CD14-positive monocyte (primary cell): ENCODE results near the gene CACNA1D. TPM values are rescaled to one million over a fixed set of nuclear protein-coding genes. Genes with fewer than 3 reads are reported as not detected.
A peak's percentile ranks its signal among the peaks of the same experiment; 100 is the strongest.

ENCODE experiments used
- DNase-seq, 3 donors: peaks; one replicate each; pipeline ENCODE4 v3.0.0-alpha.2; 2011 to 2022
- H2AFZ ChIP-seq: 2 replicates; pipeline ENCODE4 v1.6.0; 2012; ENCODE audit warnings: mild to moderate bottlenecking, low read depth, low read length, inconsistent platforms; ENCODE audit not compliant: insufficient read depth, poor library complexity, severe bottlenecking
- H3K27ac ChIP-seq, 2 donors: 1 replicate in 1 of 2; 2 replicates in 1 of 2; pipeline ENCODE4 v1.5.1; 2012 to 2013; ENCODE audit warnings: low read length in 2 of 2, control low read depth in 1 of 2, inconsistent platforms in 1 of 2, low read depth in 1 of 2, mild to moderate bottlenecking in 1 of 2
- H3K27me3 ChIP-seq, 2 donors: one replicate each; pipeline versions ENCODE4 v1.6.0 to v1.6.1; 2011 to 2013; ENCODE audit warnings: low read length in 2 of 2; ENCODE audit not compliant: control insufficient read depth in 2 of 2, insufficient read depth in 2 of 2
- H3K36me3 ChIP-seq, 2 donors: replicated peaks in 1 of 2; 1 replicate in 1 of 2; 2 replicates in 1 of 2; pipeline versions ENCODE4 v1.5.1 to v1.6.1; 2012 to 2013; ENCODE audit warnings: low read length in 2 of 2, control low read depth in 1 of 2, inconsistent platforms in 1 of 2, mild to moderate bottlenecking in 1 of 2; ENCODE audit not compliant: insufficient read depth in 2 of 2, control insufficient read depth in 1 of 2
- H3K4me1 ChIP-seq, 2 donors: 1 replicate in 1 of 2; 2 replicates in 1 of 2; pipeline versions ENCODE4 v1.5.1 to v1.6.1; 2012 to 2013; ENCODE audit warnings: low read length in 2 of 2, control low read depth in 1 of 2, inconsistent platforms in 1 of 2, mild to moderate bottlenecking in 1 of 2, moderate library complexity in 1 of 2; ENCODE audit not compliant: insufficient read depth in 2 of 2, control insufficient read depth in 1 of 2
- H3K4me2 ChIP-seq: replicated peaks from 2 replicates; pipeline ENCODE3; 2012; ENCODE audit warnings: low read length, moderate library complexity, mild to moderate bottlenecking; ENCODE audit not compliant: poor library complexity, severe bottlenecking; ENCODE audit errors: extremely low read depth
- H3K4me3 ChIP-seq, 3 experiments: fragments of 200-600 bp in 1 of 3; sonication (generic) in 1 of 3; replicated peaks in 1 of 3; 1 replicate in 2 of 3; 2 replicates in 1 of 3; pipeline ENCODE4 v1.5.1; 2011 to 2013; ENCODE audit warnings: low read length in 3 of 3, mild to moderate bottlenecking in 3 of 3, control low read depth in 2 of 3, low read depth in 2 of 3, inconsistent platforms in 1 of 3, moderate library complexity in 1 of 3
- H3K79me2 ChIP-seq: 2 replicates; pipeline ENCODE4 v1.6.0; 2012; ENCODE audit warnings: mild to moderate bottlenecking, control low read depth, inconsistent platforms, low read length, moderate library complexity; ENCODE audit not compliant: insufficient read depth
- H3K9ac ChIP-seq: 2 replicates; pipeline ENCODE4 v1.6.0; 2017; ENCODE audit warnings: low read length, mild to moderate bottlenecking; ENCODE audit not compliant: insufficient read depth, poor library complexity, severe bottlenecking
- H3K9me3 ChIP-seq, 2 donors: replicated peaks in 1 of 2; 1 replicate in 1 of 2; 2 replicates in 1 of 2; pipeline versions ENCODE4 v1.5.1 to v1.6.1; 2012 to 2013; ENCODE audit warnings: low read length in 2 of 2, control low read depth in 1 of 2; ENCODE audit not compliant: control insufficient read depth in 1 of 2, insufficient read depth in 1 of 2
- H4K20me1 ChIP-seq: 2 replicates; pipeline ENCODE4 v1.6.0; 2012; ENCODE audit warnings: mild to moderate bottlenecking, low read length, control low read depth, moderate library complexity; ENCODE audit not compliant: insufficient read depth
- H3K27ac Mint-ChIP-seq, 7 donors: one replicate each; pipeline ENCODE4 v1.8.0; 2020; ENCODE audit warnings: mild to moderate bottlenecking in 7 of 7, mixed read lengths in 7 of 7, moderate library complexity in 6 of 7, inconsistent platforms in 2 of 7
- H3K27me3 Mint-ChIP-seq, 3 donors: one replicate each; pipeline ENCODE4 v1.8.0; 2021 to 2022; ENCODE audit warnings: low read depth in 3 of 3, mild to moderate bottlenecking in 3 of 3, mixed read lengths in 3 of 3, moderate library complexity in 3 of 3, inconsistent platforms in 1 of 3
- H3K36me3 Mint-ChIP-seq, 2 donors: one replicate each; pipeline ENCODE4 v1.8.0; 2020; ENCODE audit warnings: mixed read lengths in 2 of 2, inconsistent platforms in 1 of 2, mild to moderate bottlenecking in 1 of 2
- H3K4me1 Mint-ChIP-seq: one replicate; pipeline ENCODE4 v1.8.0; 2020; ENCODE audit warnings: mild to moderate bottlenecking, mixed read lengths
- H3K4me3 Mint-ChIP-seq, 2 donors: one replicate each; pipeline ENCODE4 v1.8.0; 2020; ENCODE audit warnings: mild to moderate bottlenecking in 2 of 2, mixed read lengths in 2 of 2, moderate library complexity in 1 of 2
- H3K9me3 Mint-ChIP-seq, 7 donors: one replicate each; pipeline ENCODE4 v1.8.0; 2020 to 2022; ENCODE audit warnings: mixed read lengths in 7 of 7, mild to moderate bottlenecking in 6 of 7, moderate library complexity in 6 of 7, inconsistent platforms in 2 of 7
- WGBS: methylation state at CpG from one replicate; pipeline ENCODE4 v1.1.5; 2013; ENCODE audit warnings: missing lambda C conversion rate; ENCODE audit not compliant: insufficient coverage; 5-methylcytosine and 5-hydroxymethylcytosine counted together
- intact Hi-C, 2 donors: fragments of 100-400 bp; cut with micrococcal nuclease; formaldehyde crosslinking; loops; one replicate each; pipeline versions ENCODE4 v1.15.0 to v1.15.1; 2023
- polyA plus RNA-seq, 3 donors: library from polyadenylated mRNA; depleted of rRNA in 1 of 3; unstranded in 2 of 3; stranded (reverse) in 1 of 3; fragments of 300-500 nt in 2 of 3; fragments of >200 nt in 1 of 3; fragmentation: Illumina TruSeq in 2 of 3; gene quantifications; 1 replicate in 2 of 3; 2 replicates in 1 of 3; pipeline ENCODE4 v1.2.3, GENCODE V29; 2012 to 2021
- TF ChIP-seq, protein P1 (sequence below): fragments of 200-600 bp; IDR thresholded peaks from one replicate; pipeline ENCODE4 v1.8.0; 2022; ENCODE audit warnings: antibody characterized with exemption, mild to moderate bottlenecking

The CACNA1D gene
- polyA plus RNA-seq, 3 donors, result 0.29 to 1.2 (median 0.98) TPM

DNA sequence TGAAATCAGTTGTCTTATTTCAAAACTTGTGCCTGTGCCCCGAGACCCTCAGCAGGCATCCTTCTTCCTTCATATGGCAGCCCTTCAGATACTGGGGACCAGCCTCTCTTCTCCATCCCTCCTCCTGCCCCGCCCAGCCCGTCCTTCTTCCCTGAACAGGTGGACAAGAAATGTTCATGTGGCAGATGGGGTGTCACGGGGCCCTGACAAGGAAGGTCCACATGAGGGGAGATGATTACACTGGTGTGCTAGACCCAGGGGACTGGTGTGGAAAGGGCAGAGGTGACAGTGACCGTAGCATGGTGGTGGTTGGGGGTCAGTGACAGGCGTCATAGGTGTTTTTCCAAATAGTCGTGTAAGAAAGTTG is 200.9 kb downstream of the CACNA1D start:
- H3K27me3 ChIP-seq, result peaks cover 0 to 14% of the 10 kb centered on the region in 2 donors
- peaks cover 4% of the 10 kb centered on the region for H3K4me1 Mint-ChIP-seq
- H3K9me3 Mint-ChIP-seq, result peaks cover 0 to 3% (median 0%) of the 10 kb centered on the region in 7 donors
- H3K27ac Mint-ChIP-seq, result no peak overlapping the region
- TF ChIP-seq, protein P1, sequence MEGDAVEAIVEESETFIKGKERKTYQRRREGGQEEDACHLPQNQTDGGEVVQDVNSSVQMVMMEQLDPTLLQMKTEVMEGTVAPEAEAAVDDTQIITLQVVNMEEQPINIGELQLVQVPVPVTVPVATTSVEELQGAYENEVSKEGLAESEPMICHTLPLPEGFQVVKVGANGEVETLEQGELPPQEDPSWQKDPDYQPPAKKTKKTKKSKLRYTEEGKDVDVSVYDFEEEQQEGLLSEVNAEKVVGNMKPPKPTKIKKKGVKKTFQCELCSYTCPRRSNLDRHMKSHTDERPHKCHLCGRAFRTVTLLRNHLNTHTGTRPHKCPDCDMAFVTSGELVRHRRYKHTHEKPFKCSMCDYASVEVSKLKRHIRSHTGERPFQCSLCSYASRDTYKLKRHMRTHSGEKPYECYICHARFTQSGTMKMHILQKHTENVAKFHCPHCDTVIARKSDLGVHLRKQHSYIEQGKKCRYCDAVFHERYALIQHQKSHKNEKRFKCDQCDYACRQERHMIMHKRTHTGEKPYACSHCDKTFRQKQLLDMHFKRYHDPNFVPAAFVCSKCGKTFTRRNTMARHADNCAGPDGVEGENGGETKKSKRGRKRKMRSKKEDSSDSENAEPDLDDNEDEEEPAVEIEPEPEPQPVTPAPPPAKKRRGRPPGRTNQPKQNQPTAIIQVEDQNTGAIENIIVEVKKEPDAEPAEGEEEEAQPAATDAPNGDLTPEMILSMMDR, result no peak
- H3K4me3 ChIP-seq, result no peak overlapping the region
- no peak overlapping the region for H3K9ac ChIP-seq
- no peak overlapping the region for H3K4me2 ChIP-seq
- H3K4me1 ChIP-seq, result no peaks in the 10 kb centered on the region
- H3K4me3 Mint-ChIP-seq, result peak overlapping the region in 1 of 2 donors; percentile 41
- no peaks in the 10 kb centered on the region for H4K20me1 ChIP-seq
- H3K9me3 ChIP-seq, result no peaks in the 10 kb centered on the region
- H3K27me3 Mint-ChIP-seq, result peaks cover 23 to 52% (median 34%) of the 10 kb centered on the region in 3 donors
- H3K36me3 ChIP-seq, result no peaks in the 10 kb centered on the region
- no peak overlapping the region for H2AFZ ChIP-seq
- no peaks in the 10 kb centered on the region for H3K36me3 Mint-ChIP-seq
- H3K79me2 ChIP-seq, result no peaks in the 10 kb centered on the region
- intact Hi-C loops, result no loop called here
- DNase-seq, result no peak
- 39% methylated on average over 2 of the region's 7 CpGs for WGBS
- H3K27ac ChIP-seq, result no peak overlapping the region

DNA sequence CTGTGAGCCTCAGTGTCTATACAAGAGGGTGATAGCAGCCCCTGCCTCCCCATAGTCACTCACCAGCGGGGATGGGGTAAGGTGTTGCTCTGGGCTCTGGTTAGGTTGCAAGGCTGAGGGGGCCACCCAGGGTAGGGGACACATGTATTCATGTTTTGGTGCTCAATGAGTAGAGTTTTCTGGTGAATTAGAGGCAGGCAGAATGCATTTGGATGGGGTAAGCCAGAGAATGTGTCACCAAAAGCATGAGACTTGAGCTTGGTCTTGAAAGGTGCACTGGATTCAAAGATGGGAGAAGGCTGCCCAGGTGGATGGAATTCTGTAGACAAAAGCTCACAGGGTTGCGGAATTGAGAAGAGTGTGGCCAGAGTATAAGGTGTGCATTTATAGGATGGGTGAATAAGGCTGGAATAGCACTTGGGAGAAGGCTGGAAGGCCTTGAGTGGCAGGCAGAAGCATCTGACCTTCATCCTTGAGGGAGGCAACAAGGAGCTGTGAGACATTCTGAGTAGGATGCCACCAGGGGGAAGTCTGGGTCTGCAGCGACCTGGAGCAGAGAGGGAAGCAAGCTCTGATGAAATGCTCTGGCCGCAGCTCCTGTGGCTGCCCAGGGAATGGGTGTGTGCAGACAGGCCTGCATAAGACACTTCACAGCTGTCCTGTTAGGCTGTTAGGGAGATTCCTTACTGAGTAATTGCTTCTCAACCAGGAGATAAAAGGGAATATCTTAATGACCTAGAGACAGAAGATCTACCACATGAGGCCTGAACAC is 202.2 kb downstream of the CACNA1D start:
- Mint-ChIP-seq H3K4me3 (no peak overlapping the region), H3K9me3 (peaks cover 0 to 8% (median 0%) of the 10 kb centered on the region in 7 donors), H3K36me3 (no peaks in the 10 kb centered on the region), H3K27ac (peak overlapping the region in 1 of 7 donors; percentile 23), H3K27me3 (peaks cover 23 to 44% (median 33%) of the 10 kb centered on the region in 3 donors), H3K4me1 (peaks cover 4% of the 10 kb centered on the region)
- Histone ChIP-seq H3K4me1 (no peaks in the 10 kb centered on the region), H3K79me2 (no peaks in the 10 kb centered on the region), H3K4me2 (no peak overlapping the region), H3K9me3 (no peaks in the 10 kb centered on the region), H4K20me1 (no peaks in the 10 kb centered on the region), H3K9ac (no peak overlapping the region), H2AFZ (no peak overlapping the region), H3K27me3 (peaks cover 0 to 14% of the 10 kb centered on the region in 2 donors), H3K4me3 (no peak overlapping the region), H3K36me3 (no peaks in the 10 kb centered on the region), H3K27ac (no peak overlapping the region)
- TF ChIP-seq, protein P1, result no peak
- WGBS, result 50% methylated on average over 4 of the region's 4 CpGs
- intact Hi-C loops, result no loop called here
- peak; percentile 15 to 46 (median 18) for DNase-seq
